OCI-LY3 (cell line): ENCODE measurements around the gene ENPP5.

Source experiments
- CTCF ChIP-seq: fragments of 200-600, 300-600 bp; sonication (generic); IDR thresholded peaks from 2 replicates; pipeline ENCODE4 v1.5.1; 2014; ENCODE audit warnings: antibody characterized with exemption, low read length, low read depth
- EZH2phosphoT487 ChIP-seq: fragments of 200-600 bp; shearing (Covaris generic); IDR thresholded peaks from 2 replicates; pipeline ENCODE4 v1.6.1; 2018; ENCODE audit warnings: antibody characterized with exemption, mixed run types, low read depth

GRCh38 chr6:46137387-46137786, 33.4 kb downstream of the ENPP5 start:
- TF ChIP-seq EZH2phosphoT487 (no peak), CTCF (no peak)
